Loucy (cell line): Measurements from ENCODE around the gene PRR13.

ENCODE experiments used
- EZH2phosphoT487 ChIP-seq: fragments of 200-600 bp; IDR thresholded peaks from 2 replicates; pipeline ENCODE4 v1.6.1; 2018; ENCODE audit warnings: antibody characterized with exemption, mild to moderate bottlenecking, moderate library complexity, borderline replicate concordance
- TF ChIP-seq, protein P1 (sequence below): fragments of 200-600 bp; sonication (generic); conservative IDR thresholded peaks from 2 replicates; pipeline ENCODE4 v1.5.1; 2014; ENCODE audit warnings: mild to moderate bottlenecking, antibody characterized with exemption, low read length

GRCh38 chr12:53484686-53485575 is 43.4 kb downstream of the PRR13 start:
- TF ChIP-seq, protein P1, sequence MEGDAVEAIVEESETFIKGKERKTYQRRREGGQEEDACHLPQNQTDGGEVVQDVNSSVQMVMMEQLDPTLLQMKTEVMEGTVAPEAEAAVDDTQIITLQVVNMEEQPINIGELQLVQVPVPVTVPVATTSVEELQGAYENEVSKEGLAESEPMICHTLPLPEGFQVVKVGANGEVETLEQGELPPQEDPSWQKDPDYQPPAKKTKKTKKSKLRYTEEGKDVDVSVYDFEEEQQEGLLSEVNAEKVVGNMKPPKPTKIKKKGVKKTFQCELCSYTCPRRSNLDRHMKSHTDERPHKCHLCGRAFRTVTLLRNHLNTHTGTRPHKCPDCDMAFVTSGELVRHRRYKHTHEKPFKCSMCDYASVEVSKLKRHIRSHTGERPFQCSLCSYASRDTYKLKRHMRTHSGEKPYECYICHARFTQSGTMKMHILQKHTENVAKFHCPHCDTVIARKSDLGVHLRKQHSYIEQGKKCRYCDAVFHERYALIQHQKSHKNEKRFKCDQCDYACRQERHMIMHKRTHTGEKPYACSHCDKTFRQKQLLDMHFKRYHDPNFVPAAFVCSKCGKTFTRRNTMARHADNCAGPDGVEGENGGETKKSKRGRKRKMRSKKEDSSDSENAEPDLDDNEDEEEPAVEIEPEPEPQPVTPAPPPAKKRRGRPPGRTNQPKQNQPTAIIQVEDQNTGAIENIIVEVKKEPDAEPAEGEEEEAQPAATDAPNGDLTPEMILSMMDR: no peak
- no peak for TF ChIP-seq EZH2phosphoT487
